Brain microvascular endothelial cell (primary cell): ENCODE data around the gene INPP4B.
"Not testable (repeated sequence)": the region's sequence is repeated elsewhere in the genome, so short reads cannot be mapped to it uniquely, and the experiment has no call there.

Experiments
- DNase-seq: peaks from one replicate; pipeline ENCODE4 v3.0.0-alpha.2; 2020
- H3K27ac ChIP-seq: fragments of 250-450 bp; sonication (Bioruptor Pico); 2 replicates; pipeline ENCODE4 v1.5.1; 2020; ENCODE audit warnings: mild to moderate bottlenecking, moderate library complexity
- H3K27me3 ChIP-seq: fragments of 250-450 bp; sonication (Bioruptor Pico); replicated peaks from 2 replicates; pipeline ENCODE4 v1.5.1; 2020; ENCODE audit warnings: mild to moderate bottlenecking
- H3K36me3 ChIP-seq: fragments of 250-450 bp; sonication (Bioruptor Pico); replicated peaks from 2 replicates; pipeline ENCODE4 v1.5.1; 2020; ENCODE audit warnings: mild to moderate bottlenecking
- H3K4me3 ChIP-seq: 2 replicates; pipeline ENCODE4 v1.5.1; 2011; ENCODE audit warnings: low read depth, mild to moderate bottlenecking, control low read depth, low read length, moderate library complexity
- CTCF ChIP-seq: IDR thresholded peaks from 2 replicates; pipeline ENCODE4 v1.5.1; 2011; ENCODE audit warnings: low read depth, mild to moderate bottlenecking, moderate library complexity, low read length, control low read depth, inconsistent platforms; ENCODE audit errors: missing control alignments
- in situ Hi-C: cut with HindIII; loops from 2 replicates; pipeline ENCODE4 v1.10.0; 2017; ENCODE audit warnings: low sequenced_read_pairs, low pct_ligation_motif_present

INPP4B gene

GRCh38 chr4:142660728-142661127 lies 185.4 kb downstream of the INPP4B start:
- H3K36me3 ChIP-seq: no peaks in the 10 kb centered on the region
- H3K4me3 ChIP-seq: no peak overlapping the region
- no peak overlapping the region for H3K27ac ChIP-seq
- H3K27me3 ChIP-seq: no peaks in the 10 kb centered on the region
- no peak for DNase-seq
- in situ Hi-C loops: no loop called here
- TF ChIP-seq CTCF: peak; percentile 16

GRCh38 chr4:142656178-142656577 lies 189.9 kb downstream of the INPP4B start:
- no peaks in the 10 kb centered on the region for H3K36me3 ChIP-seq
- H3K27ac ChIP-seq: no peak overlapping the region
- TF ChIP-seq CTCF: no peak
- H3K27me3 ChIP-seq: no peaks in the 10 kb centered on the region
- in situ Hi-C loops: no loop called here
- no peak overlapping the region for H3K4me3 ChIP-seq
- peak; percentile 19 for DNase-seq

GRCh38 chr4:142648378-142648777 lies 197.7 kb downstream of the INPP4B start:
- no peaks in the 10 kb centered on the region for H3K27me3 ChIP-seq
- no peak for DNase-seq
- in situ Hi-C loops: no loop called here
- no peak overlapping the region for H3K4me3 ChIP-seq
- no peak overlapping the region for H3K27ac ChIP-seq
- TF ChIP-seq CTCF: no peak
- no peaks in the 10 kb centered on the region for H3K36me3 ChIP-seq

GRCh38 chr4:142645475-142646108 lies 200.5 kb downstream of the INPP4B start:
- Histone ChIP-seq H3K4me3 (no peak overlapping the region), H3K27ac (no peak overlapping the region), H3K27me3 (no peaks in the 10 kb centered on the region), H3K36me3 (no peaks in the 10 kb centered on the region)
- DNase-seq: peak; percentile 35
- in situ Hi-C loops: no loop called here
- TF ChIP-seq CTCF: no peak

- H3K27ac ChIP-seq, H3K4me3 ChIP-seq, H3K27me3 ChIP-seq, DNase-seq, in situ Hi-C loops, H3K36me3 ChIP-seq: not testable (repeated sequence)
Measured at GRCh38 chr4:142644628-142645027, 201.5 kb downstream of the INPP4B start.

- Histone ChIP-seq H3K27me3 (no peaks in the 10 kb centered on the region), H3K4me3 (no peak overlapping the region), H3K27ac (no peak overlapping the region), H3K36me3 (no peaks in the 10 kb centered on the region)
- in situ Hi-C loops: no loop called here
- TF ChIP-seq CTCF: no peak
- no peak for DNase-seq
Measured at GRCh38 chr4:142637614-142638013, 208.5 kb downstream of the INPP4B start.
